HG02759 (cell line): ENCODE results near the gene SNRPF.
A peak's percentile ranks its signal among the peaks of the same experiment; 100 is the strongest.

Source experiments
- ATAC-seq: cut with Tn5 transposase; IDR thresholded peaks from one replicate; pipeline ENCODE4 v1.9.1; 2021; ENCODE audit warnings: mild to moderate bottlenecking, moderate library complexity; ENCODE audit not compliant: unreplicated experiment

Gene SNRPF

GRCh38 chr12:95859344-95859816 is 628 bp downstream of the SNRPF start:
- peak; percentile 14 for ATAC-seq

DNA sequence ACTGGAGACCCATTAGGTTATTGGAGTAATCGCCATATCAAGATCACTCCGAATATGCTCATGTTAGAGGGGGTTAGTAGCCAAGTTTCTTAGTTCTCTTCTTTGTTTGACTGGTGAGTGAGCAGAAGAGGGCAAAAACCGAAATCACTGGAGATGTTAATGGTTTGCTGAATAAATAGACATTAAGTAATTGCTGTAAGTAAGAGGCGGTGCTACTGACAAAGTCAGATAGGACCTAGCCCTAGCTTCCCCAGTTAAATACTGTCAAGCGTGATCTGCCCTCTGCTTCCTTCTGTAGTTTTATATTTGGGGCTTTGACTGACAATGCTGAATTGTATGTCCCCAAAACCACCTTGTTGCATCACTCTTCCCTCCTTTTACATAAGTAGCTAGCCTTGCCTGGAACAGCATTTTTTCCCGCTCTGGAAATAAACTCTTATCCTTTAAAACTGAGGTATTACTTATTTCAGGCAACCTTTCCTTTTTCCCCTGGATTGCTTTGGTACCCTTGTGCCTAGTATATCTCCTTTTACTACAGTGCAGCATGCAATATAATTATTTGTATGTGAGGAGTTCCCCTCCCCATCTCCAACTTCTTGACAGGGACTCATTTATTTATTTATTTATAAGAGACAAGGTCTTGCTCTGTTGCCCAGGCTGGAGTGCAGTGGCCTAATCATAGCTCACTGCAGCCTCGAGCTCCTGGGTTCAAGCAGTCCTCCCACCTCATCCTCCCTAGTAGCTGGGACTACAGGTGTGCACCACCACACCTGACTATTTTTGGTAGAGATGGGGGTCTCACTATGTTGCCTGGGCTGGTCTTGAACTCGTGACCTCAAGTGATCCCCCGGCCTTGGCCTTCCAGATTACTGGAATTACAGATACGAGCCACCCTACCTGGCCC is 1.4 kb downstream of the SNRPF start:
- no peak for ATAC-seq

GRCh38 chr12:95862038-95862437 is 3.3 kb downstream of the SNRPF start:
- ATAC-seq = no peak

GRCh38 chr12:95863337-95863736 is 4.6 kb downstream of the SNRPF start:
- no peak for ATAC-seq

DNA sequence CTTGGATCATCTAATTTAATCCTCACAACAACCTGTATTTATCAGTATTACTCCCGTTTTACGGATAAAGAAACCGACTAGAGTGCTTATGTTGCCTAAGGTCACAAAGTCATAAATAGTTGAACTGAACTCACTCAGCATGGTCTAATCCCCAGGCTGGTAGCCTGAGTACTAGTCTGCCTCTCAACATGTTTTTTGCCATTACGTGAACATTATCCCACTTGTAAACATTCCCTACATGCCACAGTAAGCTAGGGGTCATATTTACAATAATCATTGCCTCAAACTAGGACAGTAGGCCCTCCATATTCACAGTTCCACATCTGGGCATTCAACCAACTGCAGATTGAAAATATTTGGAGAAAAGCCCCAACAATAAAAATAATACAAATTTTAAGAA is 12.1 kb downstream of the SNRPF start:
- no peak for ATAC-seq

DNA sequence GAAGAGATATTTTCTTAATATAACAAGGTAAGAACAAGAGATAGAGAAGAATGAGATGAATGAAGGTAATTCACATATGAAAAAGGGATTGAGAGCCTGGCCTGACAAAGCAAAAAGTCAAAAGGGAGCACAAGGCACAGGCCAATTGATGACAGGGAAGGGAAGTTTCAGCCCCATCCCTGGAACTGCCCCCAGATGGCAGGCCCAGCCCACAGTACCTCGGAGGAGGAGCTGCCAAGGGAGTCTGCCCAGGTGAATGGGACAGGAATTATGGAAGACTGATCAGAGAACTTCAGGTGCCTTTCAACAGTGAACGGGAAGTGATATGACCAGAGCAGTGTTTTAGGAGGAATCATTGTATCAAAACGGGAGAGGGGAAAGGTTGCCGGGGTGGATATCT is 15.7 kb downstream of the SNRPF start:
- ATAC-seq = no peak

DNA sequence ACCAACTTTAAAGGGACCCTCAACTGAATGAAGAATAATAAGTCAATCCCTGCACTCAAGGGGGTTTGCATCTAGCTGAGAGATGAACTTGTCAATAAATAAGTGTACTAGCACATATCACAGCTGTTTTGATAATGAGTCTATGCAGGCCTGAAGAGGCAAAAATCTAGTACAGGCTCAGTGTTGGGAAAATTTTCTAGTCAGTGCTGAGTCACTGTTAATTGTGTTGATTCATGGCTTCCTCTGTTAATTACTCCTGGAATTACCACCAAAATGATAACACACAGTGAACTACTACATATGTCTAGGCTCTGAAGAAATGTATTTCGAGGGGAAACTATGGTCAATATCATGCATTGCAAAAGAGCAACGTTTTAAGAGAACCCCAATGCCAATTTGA is 18.9 kb downstream of the SNRPF start:
- no peak for ATAC-seq

GRCh38 chr12:95880895-95881294 is 22.1 kb downstream of the SNRPF start:
- ATAC-seq = no peak

- no peak for ATAC-seq
Measured at GRCh38 chr12:95881331-95881955, 22.7 kb downstream of the SNRPF start.

- no peak for ATAC-seq
Measured at GRCh38 chr12:95882080-95882479, 23.3 kb downstream of the SNRPF start.

DNA sequence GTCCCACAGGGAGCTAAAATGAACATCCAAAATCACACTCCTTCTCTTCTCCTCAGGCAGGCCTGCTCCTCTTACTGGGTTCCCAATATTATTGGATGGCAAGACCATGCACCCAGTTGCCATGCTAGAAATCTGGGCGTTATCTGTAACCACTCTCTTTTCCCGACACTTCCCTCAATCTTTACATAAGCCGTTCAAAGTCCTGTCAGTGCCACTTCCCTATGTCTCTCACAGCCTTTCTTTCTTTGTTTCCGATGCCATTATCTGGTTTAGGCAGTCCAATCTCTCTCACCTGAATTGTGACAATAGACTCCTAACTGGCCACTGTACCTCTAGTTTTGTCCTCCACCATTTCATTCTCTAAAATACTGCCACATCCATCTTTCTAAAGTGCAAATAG is 24.1 kb downstream of the SNRPF start:
- ATAC-seq = no peak

GRCh38 chr12:95884998-95885397 is 26.2 kb downstream of the SNRPF start:
- ATAC-seq = no peak

DNA sequence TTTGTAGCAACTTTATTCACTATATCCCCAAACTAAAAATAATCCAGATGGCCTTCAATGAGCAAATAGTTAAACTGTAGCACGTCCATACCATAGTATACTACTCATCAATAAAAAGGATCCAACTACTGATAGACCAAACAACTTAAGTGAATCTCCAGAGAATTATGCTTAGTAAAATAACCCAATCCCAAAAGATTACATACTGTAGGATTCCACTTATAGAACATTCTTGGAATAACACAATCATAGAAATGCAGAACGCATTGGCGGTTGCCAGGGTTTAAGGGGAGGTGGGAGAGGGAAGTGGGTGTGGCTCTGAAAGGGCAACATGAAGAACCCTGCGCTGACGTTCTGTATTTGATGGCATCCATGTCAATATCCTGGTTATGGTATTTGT is 28.6 kb downstream of the SNRPF start:
- no peak for ATAC-seq

DNA sequence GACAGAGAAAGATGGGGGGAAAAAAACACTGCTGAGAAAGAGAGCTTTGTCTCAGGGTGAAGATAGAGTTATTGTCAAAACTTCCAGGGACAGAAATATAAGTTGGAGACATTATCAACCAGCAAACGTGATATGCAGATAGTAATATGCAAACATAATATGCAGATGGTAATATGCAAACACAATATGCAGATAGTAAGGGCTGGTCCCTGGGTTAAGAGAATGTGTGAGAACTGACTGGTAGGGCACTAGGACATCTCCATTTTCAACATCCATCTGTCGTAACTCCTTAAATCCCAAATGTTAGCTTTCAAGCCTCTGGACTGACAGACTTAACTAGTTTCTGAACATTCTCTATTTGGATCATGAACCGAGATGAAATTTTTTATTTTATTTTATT is 32.2 kb downstream of the SNRPF start:
- no peak for ATAC-seq

DNA sequence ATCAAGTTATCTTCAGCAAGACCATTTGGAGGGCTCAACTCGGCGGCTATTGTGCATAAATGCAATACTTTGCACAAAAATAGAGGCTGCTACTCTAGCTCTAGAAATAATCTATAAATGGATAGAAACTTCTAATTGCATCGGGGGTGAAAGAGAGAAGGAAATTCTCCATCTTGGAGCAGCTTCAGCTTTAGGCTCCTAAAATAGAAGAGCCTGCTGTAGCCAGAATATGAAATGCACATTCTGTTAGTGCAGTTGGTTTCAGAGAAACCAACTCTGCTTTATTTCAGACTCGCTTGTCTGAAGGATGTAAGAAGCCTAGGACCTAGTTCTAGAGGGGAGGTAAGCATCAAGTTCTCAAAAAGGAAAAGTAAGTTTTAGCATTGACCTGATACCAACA is 38.1 kb downstream of the SNRPF start:
- no peak for ATAC-seq

GRCh38 chr12:95898081-95898480 is 39.3 kb downstream of the SNRPF start:
- ATAC-seq = no peak

DNA sequence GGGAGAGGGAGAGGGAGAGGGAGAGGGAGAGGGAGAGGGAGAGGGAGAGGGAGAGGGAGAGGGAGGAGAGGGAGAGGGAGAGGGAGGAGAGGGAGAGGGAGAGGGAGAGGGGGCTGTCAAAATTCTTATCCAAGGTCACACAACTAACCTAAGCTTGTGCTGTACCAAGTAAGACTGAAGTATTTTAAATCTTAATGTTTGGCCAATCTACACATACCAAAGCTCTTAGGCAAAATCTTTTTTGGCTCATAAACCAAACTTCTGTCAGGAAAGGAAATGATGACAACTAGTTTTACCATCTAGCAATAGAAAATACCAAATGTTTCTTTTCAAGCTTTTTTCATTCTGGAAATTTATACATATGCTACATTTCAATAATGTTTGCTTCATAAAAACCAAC is 49.8 kb downstream of the SNRPF start:
- no peak for ATAC-seq

GRCh38 chr12:95909871-95910270 is 51.1 kb downstream of the SNRPF start:
- ATAC-seq = no peak
